Measurements from ENCODE around the gene TMEM61.

TMEM61 gene

DNA sequence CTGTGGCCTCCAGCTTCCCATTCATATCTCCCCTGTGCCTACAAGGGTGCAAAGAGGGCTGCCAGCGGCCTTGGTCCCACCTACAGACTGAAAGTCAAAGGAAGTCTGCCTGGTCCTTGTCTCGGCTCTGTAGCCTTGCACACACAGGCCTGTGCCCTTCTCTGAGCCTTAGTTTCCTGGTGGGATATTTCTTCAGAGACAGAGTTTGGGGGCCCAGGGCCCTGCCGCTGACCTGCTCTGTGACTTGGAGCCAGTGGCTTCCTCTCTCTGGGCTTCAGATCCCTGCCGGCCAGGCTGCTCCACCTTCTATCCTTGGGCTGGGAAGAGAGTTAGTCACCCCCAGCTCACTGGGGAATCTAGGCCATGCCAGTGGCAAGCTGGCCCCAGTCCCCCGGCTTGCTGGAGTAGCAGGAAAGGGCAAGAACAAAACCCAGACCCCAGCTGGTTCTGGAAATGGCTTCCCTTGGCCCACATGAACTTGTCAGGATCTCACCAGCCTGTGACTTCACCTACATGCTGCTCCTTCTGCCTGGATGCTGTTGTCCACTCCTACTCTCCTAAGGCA is 1.0 kb upstream of the TMEM61 start:
- Histone ChIP-seq H3K27ac (no peak overlapping the region), H3K36me3 (ENCODE audit: insufficient read depth) (no peaks in the 10 kb centered on the region), H3K27me3 (ENCODE audit: insufficient read depth, low read depth) (no peaks in the 10 kb centered on the region), H3K9ac (no peak overlapping the region), H3K79me2 (ENCODE audit: insufficient read depth, low read depth) (no peaks in the 10 kb centered on the region), H3K4me2 (no peak overlapping the region), H4K20me1 (ENCODE audit: insufficient read depth) (no peaks in the 10 kb centered on the region), H3K4me3 (IDR thresholded peaks at IDR 0.05; ENCODE audit: insufficient read depth, low read depth, low read length) (no peak overlapping the region), H2AFZ (ENCODE audit: low read depth) (no peak overlapping the region), H3K4me1 (ENCODE audit: low read depth, poor library complexity, severe bottlenecking) (no peaks in the 10 kb centered on the region)
- TF ChIP-seq, protein P1, sequence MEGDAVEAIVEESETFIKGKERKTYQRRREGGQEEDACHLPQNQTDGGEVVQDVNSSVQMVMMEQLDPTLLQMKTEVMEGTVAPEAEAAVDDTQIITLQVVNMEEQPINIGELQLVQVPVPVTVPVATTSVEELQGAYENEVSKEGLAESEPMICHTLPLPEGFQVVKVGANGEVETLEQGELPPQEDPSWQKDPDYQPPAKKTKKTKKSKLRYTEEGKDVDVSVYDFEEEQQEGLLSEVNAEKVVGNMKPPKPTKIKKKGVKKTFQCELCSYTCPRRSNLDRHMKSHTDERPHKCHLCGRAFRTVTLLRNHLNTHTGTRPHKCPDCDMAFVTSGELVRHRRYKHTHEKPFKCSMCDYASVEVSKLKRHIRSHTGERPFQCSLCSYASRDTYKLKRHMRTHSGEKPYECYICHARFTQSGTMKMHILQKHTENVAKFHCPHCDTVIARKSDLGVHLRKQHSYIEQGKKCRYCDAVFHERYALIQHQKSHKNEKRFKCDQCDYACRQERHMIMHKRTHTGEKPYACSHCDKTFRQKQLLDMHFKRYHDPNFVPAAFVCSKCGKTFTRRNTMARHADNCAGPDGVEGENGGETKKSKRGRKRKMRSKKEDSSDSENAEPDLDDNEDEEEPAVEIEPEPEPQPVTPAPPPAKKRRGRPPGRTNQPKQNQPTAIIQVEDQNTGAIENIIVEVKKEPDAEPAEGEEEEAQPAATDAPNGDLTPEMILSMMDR (conservative IDR thresholded peaks at IDR 0.05; ENCODE audit: low read depth, low read length), result no peak

DNA sequence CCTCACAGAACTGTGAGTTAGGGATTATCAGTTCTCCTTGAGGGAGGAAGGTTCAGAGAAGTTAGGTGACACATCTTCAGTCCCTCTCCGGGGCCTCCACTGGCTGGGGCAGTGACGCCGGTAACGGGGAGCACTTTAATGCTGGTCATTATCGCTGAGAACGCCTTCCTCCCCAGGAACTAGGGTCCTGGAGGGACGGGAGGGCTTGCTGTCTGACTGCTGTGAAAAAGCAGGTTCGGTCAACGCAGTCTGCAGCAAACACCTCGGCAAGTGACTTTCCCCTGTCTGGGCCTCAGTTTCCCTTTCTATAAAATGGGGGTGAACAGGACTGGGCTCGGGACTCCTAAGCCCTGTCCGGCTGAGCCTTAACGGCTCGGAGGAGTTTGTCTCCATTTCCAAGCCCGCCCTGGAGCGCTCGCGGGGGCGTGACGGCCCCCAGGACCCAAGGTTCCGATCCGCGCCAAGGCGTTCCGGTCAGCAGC is 341 bp upstream of the TMEM61 start:
- Histone ChIP-seq H3K4me1 (ENCODE audit: low read depth, poor library complexity, severe bottlenecking) (no peaks in the 10 kb centered on the region), H3K4me3 (IDR thresholded peaks at IDR 0.05; ENCODE audit: insufficient read depth, low read depth, low read length) (no peak overlapping the region)

DNA sequence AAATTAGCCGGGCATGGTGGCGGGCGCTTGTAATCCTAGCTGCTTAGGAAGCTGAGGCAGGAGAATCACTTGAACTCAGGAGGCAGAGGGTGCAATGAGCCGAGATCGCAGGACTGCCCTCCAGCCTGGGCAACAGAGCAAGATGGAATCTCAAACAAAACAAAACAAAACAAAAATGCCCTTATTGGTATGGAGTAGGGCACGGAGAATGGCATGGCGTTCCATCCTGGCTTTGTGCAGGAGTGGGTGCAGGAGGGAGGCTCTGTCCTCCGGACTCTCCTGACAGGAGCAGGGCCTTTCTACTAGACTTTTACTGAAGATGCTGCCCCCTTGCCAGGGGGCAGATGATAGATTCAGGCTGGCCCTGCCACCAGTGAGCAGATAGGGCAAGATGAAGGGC is 1.0 kb downstream of the TMEM61 start:
- Histone ChIP-seq H3K4me2 (no peak overlapping the region), H3K79me2 (ENCODE audit: insufficient read depth, low read depth) (no peaks in the 10 kb centered on the region), H3K4me3 (IDR thresholded peaks at IDR 0.05; ENCODE audit: insufficient read depth, low read depth, low read length) (no peak overlapping the region), H3K27ac (no peak overlapping the region), H3K27me3 (ENCODE audit: insufficient read depth, low read depth) (no peaks in the 10 kb centered on the region), H4K20me1 (ENCODE audit: insufficient read depth) (no peaks in the 10 kb centered on the region), H3K9ac (no peak overlapping the region), H3K4me1 (ENCODE audit: low read depth, poor library complexity, severe bottlenecking) (no peaks in the 10 kb centered on the region), H3K36me3 (ENCODE audit: insufficient read depth) (no peaks in the 10 kb centered on the region), H2AFZ (ENCODE audit: low read depth) (no peak overlapping the region)
- TF ChIP-seq, protein P1 (conservative IDR thresholded peaks at IDR 0.05; ENCODE audit: low read depth, low read length), result no peak

More for the DNA sequence above, 341 bp upstream of the TMEM61 start:
- H3K27me3 ChIP-seq (ENCODE audit: insufficient read depth, low read depth), result no peaks in the 10 kb centered on the region
- no peak overlapping the region for H3K4me2 ChIP-seq
- no peaks in the 10 kb centered on the region for H3K79me2 ChIP-seq (ENCODE audit: insufficient read depth, low read depth)
- no peak overlapping the region for H3K9ac ChIP-seq
- H2AFZ ChIP-seq (ENCODE audit: low read depth), result no peak overlapping the region
- no peaks in the 10 kb centered on the region for H4K20me1 ChIP-seq (ENCODE audit: insufficient read depth)
- H3K36me3 ChIP-seq (ENCODE audit: insufficient read depth), result no peaks in the 10 kb centered on the region
- TF ChIP-seq, protein P1 (conservative IDR thresholded peaks at IDR 0.05; ENCODE audit: low read depth, low read length), result no peak
- no peak overlapping the region for H3K27ac ChIP-seq

DNA sequence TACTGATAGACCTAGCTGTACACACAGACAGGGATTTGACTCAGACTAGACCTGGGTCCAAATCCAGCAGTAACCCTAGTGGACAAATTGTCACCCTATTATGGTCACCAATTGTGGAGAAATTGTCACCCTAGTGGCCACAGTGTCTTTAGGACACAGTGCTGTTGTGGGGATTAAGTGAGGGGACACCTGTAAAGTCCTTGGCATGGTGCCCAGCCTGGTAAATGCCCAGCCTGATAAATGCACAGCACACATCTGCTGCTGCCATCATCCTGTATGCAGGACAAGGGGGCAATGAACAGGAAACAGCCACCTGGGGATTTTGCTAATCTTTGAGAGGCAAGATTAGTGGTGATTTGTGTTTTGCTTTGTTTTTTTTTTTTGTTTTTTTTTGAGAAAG is 2.3 kb downstream of the TMEM61 start:
- Histone ChIP-seq H3K4me1 (ENCODE audit: low read depth, poor library complexity, severe bottlenecking) (no peaks in the 10 kb centered on the region), H3K36me3 (ENCODE audit: insufficient read depth) (no peaks in the 10 kb centered on the region), H3K27ac (no peak overlapping the region), H3K9ac (no peak overlapping the region), H3K27me3 (ENCODE audit: insufficient read depth, low read depth) (no peaks in the 10 kb centered on the region), H3K79me2 (ENCODE audit: insufficient read depth, low read depth) (no peaks in the 10 kb centered on the region), H3K4me3 (IDR thresholded peaks at IDR 0.05; ENCODE audit: insufficient read depth, low read depth, low read length) (no peak overlapping the region), H2AFZ (ENCODE audit: low read depth) (no peak overlapping the region), H4K20me1 (ENCODE audit: insufficient read depth) (no peaks in the 10 kb centered on the region), H3K4me2 (no peak overlapping the region)
- TF ChIP-seq, protein P1 (conservative IDR thresholded peaks at IDR 0.05; ENCODE audit: low read depth, low read length), result no peak
